Liver (tissue), 3 donors: Measurements from ENCODE around the gene CBLC.
A peak's percentile ranks its signal among the peaks of the same experiment; 100 is the strongest.

Experiments
- CTCF ChIP-seq: fragments of 150-350 bp; IDR thresholded peaks from 2 replicates; pipeline ENCODE4 v1.5.1; 2017; ENCODE audit warnings: improper control_type of control experiment, low read depth, low read length; ENCODE audit not compliant: missing input control
- FOXA2 ChIP-seq: IDR thresholded peaks from 2 replicates; pipeline ENCODE4 v1.6.1; 2016; ENCODE audit warnings: antibody characterized with exemption
- GABPA ChIP-seq, 2 donors: IDR thresholded peaks in 1 of 2; conservative IDR thresholded peaks in 1 of 2; 2 replicates each; pipeline ENCODE4 v1.6.1; 2016; ENCODE audit warnings: antibody characterized with exemption in 2 of 2, mild to moderate bottlenecking in 1 of 2, moderate library complexity in 1 of 2
- JUND ChIP-seq, 2 donors: IDR thresholded peaks; 2 replicates each; pipeline ENCODE4 v1.6.1; 2016; ENCODE audit warnings: antibody characterized with exemption in 2 of 2
- RAD21 ChIP-seq, 2 donors: IDR thresholded peaks; 2 replicates each; pipeline ENCODE4 v1.6.1; 2016; ENCODE audit warnings: antibody characterized with exemption in 2 of 2, mild to moderate bottlenecking in 2 of 2
- TAF1 ChIP-seq: conservative IDR thresholded peaks from 2 replicates; pipeline ENCODE4 v1.6.1; 2016; ENCODE audit warnings: antibody characterized with exemption, mild to moderate bottlenecking
- YY1 ChIP-seq: IDR thresholded peaks from 2 replicates; pipeline ENCODE4 v1.6.1; 2016; ENCODE audit warnings: antibody characterized with exemption, mild to moderate bottlenecking
- TF ChIP-seq, protein P1 (sequence below): IDR thresholded peaks from 2 replicates; pipeline ENCODE4 v1.6.1; 2016; ENCODE audit warnings: antibody characterized with exemption, mild to moderate bottlenecking
- TF ChIP-seq, protein P2 (sequence below): IDR thresholded peaks from 2 replicates; pipeline ENCODE4 v1.6.1; 2016; ENCODE audit warnings: antibody characterized with exemption
- TF ChIP-seq, protein P3 (sequence below): IDR thresholded peaks from 2 replicates; pipeline ENCODE4 v1.6.1; 2016; ENCODE audit warnings: antibody characterized with exemption
- donor health status: healthy.
- donor health status: healthy.

- TF ChIP-seq, protein P1, sequence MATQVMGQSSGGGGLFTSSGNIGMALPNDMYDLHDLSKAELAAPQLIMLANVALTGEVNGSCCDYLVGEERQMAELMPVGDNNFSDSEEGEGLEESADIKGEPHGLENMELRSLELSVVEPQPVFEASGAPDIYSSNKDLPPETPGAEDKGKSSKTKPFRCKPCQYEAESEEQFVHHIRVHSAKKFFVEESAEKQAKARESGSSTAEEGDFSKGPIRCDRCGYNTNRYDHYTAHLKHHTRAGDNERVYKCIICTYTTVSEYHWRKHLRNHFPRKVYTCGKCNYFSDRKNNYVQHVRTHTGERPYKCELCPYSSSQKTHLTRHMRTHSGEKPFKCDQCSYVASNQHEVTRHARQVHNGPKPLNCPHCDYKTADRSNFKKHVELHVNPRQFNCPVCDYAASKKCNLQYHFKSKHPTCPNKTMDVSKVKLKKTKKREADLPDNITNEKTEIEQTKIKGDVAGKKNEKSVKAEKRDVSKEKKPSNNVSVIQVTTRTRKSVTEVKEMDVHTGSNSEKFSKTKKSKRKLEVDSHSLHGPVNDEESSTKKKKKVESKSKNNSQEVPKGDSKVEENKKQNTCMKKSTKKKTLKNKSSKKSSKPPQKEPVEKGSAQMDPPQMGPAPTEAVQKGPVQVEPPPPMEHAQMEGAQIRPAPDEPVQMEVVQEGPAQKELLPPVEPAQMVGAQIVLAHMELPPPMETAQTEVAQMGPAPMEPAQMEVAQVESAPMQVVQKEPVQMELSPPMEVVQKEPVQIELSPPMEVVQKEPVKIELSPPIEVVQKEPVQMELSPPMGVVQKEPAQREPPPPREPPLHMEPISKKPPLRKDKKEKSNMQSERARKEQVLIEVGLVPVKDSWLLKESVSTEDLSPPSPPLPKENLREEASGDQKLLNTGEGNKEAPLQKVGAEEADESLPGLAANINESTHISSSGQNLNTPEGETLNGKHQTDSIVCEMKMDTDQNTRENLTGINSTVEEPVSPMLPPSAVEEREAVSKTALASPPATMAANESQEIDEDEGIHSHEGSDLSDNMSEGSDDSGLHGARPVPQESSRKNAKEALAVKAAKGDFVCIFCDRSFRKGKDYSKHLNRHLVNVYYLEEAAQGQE, result no peak
- no peak for TF ChIP-seq CTCF
- TF ChIP-seq TAF1, result no peak
- TF ChIP-seq, protein P2, sequence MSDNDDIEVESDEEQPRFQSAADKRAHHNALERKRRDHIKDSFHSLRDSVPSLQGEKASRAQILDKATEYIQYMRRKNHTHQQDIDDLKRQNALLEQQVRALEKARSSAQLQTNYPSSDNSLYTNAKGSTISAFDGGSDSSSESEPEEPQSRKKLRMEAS, result no peak
- TF ChIP-seq, protein P3, sequence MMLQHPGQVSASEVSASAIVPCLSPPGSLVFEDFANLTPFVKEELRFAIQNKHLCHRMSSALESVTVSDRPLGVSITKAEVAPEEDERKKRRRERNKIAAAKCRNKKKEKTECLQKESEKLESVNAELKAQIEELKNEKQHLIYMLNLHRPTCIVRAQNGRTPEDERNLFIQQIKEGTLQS, result no peak
- no peak for TF ChIP-seq RAD21 (IDR thresholded peaks at IDR 0.05)
- TF ChIP-seq JUND (IDR thresholded peaks at IDR 0.05), result peak in 1 of 2 donors; percentile 21
- TF ChIP-seq YY1, result peak; percentile 56
- TF ChIP-seq FOXA2, result no peak
- no peak for TF ChIP-seq GABPA (IDR thresholded peaks at IDR 0.05 in 1 of 2, conservative IDR thresholded peaks at IDR 0.05 in 1 of 2)
These were observed 21.6 kb upstream of the CBLC start for GRCh38 chr19:44756089-44756562.
